ENCODE measurements around the gene ADCY5. TPM values are rescaled to one million over a fixed set of nuclear protein-coding genes. Genes with fewer than 3 reads are reported as not detected.
A peak's percentile ranks its signal among the peaks of the same experiment; 100 is the strongest.

ADCY5 gene
- total and polyA plus RNA-seq, 4 donors: 0.74 to 6.6 (median 2.9) TPM

DNA sequence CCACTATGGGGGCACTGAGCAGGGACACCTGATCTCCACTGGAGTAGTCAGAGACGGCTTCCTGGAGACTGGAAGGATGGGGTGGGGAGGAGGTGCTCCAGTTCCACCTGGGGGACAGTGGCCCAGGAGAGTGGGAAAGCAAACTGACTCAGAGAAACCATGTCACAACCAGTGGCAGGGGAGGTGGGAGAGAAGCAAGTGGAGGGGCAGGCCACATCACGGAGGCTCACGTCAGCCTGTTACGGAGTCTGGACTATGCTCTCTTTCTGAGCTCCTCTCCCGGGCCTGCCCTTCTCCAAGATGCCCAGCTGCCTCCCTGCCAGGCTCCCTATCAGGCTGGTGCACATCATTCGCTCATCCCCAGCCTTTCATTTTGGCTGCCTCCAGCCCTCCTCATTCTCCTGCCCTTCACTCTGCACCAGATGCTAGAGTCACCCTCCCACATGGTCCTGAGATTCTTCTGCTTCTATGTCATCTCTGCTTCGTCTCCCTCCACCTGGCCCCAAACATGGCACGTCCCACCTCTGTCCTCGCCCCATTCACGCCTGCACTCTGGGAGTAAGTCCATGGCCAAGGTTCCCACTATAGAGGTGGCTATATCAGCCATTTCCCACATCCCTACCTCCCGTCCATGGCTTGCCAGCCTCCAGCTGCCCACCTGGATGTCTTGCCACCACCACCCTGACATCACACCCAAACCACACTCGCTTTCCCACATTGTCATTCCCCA is 100.3 kb downstream of the ADCY5 start (continued):
- TF ChIP-seq, protein P1, sequence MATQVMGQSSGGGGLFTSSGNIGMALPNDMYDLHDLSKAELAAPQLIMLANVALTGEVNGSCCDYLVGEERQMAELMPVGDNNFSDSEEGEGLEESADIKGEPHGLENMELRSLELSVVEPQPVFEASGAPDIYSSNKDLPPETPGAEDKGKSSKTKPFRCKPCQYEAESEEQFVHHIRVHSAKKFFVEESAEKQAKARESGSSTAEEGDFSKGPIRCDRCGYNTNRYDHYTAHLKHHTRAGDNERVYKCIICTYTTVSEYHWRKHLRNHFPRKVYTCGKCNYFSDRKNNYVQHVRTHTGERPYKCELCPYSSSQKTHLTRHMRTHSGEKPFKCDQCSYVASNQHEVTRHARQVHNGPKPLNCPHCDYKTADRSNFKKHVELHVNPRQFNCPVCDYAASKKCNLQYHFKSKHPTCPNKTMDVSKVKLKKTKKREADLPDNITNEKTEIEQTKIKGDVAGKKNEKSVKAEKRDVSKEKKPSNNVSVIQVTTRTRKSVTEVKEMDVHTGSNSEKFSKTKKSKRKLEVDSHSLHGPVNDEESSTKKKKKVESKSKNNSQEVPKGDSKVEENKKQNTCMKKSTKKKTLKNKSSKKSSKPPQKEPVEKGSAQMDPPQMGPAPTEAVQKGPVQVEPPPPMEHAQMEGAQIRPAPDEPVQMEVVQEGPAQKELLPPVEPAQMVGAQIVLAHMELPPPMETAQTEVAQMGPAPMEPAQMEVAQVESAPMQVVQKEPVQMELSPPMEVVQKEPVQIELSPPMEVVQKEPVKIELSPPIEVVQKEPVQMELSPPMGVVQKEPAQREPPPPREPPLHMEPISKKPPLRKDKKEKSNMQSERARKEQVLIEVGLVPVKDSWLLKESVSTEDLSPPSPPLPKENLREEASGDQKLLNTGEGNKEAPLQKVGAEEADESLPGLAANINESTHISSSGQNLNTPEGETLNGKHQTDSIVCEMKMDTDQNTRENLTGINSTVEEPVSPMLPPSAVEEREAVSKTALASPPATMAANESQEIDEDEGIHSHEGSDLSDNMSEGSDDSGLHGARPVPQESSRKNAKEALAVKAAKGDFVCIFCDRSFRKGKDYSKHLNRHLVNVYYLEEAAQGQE (IDR thresholded peaks at IDR 0.05): no peak
- TF ChIP-seq RAD21 (IDR thresholded peaks at IDR 0.05): no peak
- no peak for TF ChIP-seq EGR1 (IDR thresholded peaks at IDR 0.05; ENCODE audit: low read depth in 2 of 2)

DNA sequence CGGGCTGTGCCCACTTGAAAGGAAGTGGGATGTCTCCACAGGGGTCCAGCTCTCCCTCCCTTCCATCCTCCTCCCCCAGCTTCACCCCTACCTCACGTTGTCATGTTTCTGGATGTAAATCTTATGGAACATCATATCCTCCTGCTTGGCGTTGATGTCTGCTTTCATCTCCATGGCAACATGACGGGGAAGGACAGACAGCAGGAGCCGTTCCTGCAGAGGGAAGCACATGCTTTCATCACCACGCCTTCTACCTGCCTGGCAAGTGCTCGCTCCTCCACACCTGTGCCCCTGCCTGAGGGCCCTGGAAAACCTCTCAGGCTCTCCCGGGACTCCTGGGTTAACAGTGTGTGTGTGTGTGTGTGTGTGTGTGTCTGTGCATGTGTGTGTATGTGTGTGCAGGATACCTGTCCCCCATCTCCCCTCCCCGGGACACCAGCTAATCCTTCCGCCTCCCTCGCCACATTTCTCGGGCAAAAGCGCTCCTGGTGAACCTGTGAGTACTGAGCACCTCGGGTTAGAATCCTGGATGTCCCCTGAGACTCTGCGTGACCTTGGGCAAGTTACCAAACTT is 101.1 kb downstream of the ADCY5 start:
- Histone ChIP-seq H3K9me3 (ENCODE audit: control insufficient read depth in 4 of 4, low read length in 3 of 4) (no peaks in the 10 kb centered on the region), H3K27me3 (ENCODE audit: control insufficient read depth in 4 of 4, insufficient read depth in 4 of 4, low read length in 3 of 4) (no peaks in the 10 kb centered on the region), H3K4me1 (ENCODE audit: control insufficient read depth in 4 of 4, insufficient read depth in 4 of 4, low read length in 3 of 4) (no peaks in the 10 kb centered on the region), H3K4me3 (ENCODE audit: low read depth in 1 of 3, low read length in 3 of 3) (no peak overlapping the region), H3K9ac (ENCODE audit: low read depth in 1 of 2, low read length in 2 of 2) (no peak overlapping the region), H3K27ac (ENCODE audit: low read depth in 1 of 2, low read length in 2 of 2) (peak overlapping the region in 1 of 2 donors; percentile 31), H3K36me3 (ENCODE audit: control insufficient read depth in 4 of 4, insufficient read depth in 3 of 4, low read depth in 1 of 4, low read length in 3 of 4) (no peaks in the 10 kb centered on the region)
- DNase-seq (ENCODE audit: low spot score): no peak
- WGBS: 73% methylated on average over 15 of the region's 15 CpGs
- TF ChIP-seq, protein P2, sequence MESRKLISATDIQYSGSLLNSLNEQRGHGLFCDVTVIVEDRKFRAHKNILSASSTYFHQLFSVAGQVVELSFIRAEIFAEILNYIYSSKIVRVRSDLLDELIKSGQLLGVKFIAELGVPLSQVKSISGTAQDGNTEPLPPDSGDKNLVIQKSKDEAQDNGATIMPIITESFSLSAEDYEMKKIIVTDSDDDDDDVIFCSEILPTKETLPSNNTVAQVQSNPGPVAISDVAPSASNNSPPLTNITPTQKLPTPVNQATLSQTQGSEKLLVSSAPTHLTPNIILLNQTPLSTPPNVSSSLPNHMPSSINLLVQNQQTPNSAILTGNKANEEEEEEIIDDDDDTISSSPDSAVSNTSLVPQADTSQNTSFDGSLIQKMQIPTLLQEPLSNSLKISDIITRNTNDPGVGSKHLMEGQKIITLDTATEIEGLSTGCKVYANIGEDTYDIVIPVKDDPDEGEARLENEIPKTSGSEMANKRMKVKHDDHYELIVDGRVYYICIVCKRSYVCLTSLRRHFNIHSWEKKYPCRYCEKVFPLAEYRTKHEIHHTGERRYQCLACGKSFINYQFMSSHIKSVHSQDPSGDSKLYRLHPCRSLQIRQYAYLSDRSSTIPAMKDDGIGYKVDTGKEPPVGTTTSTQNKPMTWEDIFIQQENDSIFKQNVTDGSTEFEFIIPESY (IDR thresholded peaks at IDR 0.05): no peak
- TF ChIP-seq EGR1 (IDR thresholded peaks at IDR 0.05; ENCODE audit: low read depth in 2 of 2): no peak
- TF ChIP-seq FOXA2 (IDR thresholded peaks at IDR 0.05): no peak
- TF ChIP-seq, protein P3, sequence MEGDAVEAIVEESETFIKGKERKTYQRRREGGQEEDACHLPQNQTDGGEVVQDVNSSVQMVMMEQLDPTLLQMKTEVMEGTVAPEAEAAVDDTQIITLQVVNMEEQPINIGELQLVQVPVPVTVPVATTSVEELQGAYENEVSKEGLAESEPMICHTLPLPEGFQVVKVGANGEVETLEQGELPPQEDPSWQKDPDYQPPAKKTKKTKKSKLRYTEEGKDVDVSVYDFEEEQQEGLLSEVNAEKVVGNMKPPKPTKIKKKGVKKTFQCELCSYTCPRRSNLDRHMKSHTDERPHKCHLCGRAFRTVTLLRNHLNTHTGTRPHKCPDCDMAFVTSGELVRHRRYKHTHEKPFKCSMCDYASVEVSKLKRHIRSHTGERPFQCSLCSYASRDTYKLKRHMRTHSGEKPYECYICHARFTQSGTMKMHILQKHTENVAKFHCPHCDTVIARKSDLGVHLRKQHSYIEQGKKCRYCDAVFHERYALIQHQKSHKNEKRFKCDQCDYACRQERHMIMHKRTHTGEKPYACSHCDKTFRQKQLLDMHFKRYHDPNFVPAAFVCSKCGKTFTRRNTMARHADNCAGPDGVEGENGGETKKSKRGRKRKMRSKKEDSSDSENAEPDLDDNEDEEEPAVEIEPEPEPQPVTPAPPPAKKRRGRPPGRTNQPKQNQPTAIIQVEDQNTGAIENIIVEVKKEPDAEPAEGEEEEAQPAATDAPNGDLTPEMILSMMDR (IDR thresholded peaks at IDR 0.05; ENCODE audit: low read depth, low read length, missing input control): no peak
- TF ChIP-seq, protein P4, sequence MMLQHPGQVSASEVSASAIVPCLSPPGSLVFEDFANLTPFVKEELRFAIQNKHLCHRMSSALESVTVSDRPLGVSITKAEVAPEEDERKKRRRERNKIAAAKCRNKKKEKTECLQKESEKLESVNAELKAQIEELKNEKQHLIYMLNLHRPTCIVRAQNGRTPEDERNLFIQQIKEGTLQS (IDR thresholded peaks at IDR 0.05): no peak
- TF ChIP-seq YY1 (IDR thresholded peaks at IDR 0.05): no peak
- TF ChIP-seq TAF1 (conservative IDR thresholded peaks at IDR 0.05): no peak
- no peak for TF ChIP-seq FOXA1 (IDR thresholded peaks at IDR 0.05)
- TF ChIP-seq JUND (IDR thresholded peaks at IDR 0.05): no peak
- TF ChIP-seq, protein P5, sequence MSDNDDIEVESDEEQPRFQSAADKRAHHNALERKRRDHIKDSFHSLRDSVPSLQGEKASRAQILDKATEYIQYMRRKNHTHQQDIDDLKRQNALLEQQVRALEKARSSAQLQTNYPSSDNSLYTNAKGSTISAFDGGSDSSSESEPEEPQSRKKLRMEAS (IDR thresholded peaks at IDR 0.05): no peak
- TF ChIP-seq HNF4G (IDR thresholded peaks at IDR 0.05): no peak
- TF ChIP-seq SP1 (IDR thresholded peaks at IDR 0.05): no peak
- TF ChIP-seq HNF4A (conservative IDR thresholded peaks at IDR 0.05): no peak
- TF ChIP-seq, protein P1 (IDR thresholded peaks at IDR 0.05): no peak

All from liver (tissue), 9 donors.